Mesenteric fat pad (tissue), 1 donor: ENCODE results near the gene ZNRD2. TPM values are rescaled to one million over a fixed set of nuclear protein-coding genes. Genes with fewer than 3 reads are reported as not detected.

Experiments
- DNase-seq: peaks from one replicate; pipeline ENCODE4 v3.0.0-alpha.2; 2020; ENCODE audit warnings: low spot score
- total RNA-seq: library from RNA; stranded (reverse); fragmentation: NEBNext Ultra II Directional; extraction: Animal tissue kit (Norgen Biotek cat#: 25700); gene quantifications from one replicate; pipeline ENCODE4 v1.2.1, GENCODE V29; 2021
- donor health status: DM: yes; HTN: yes; CAD: no.

ZNRD2 gene
- total RNA-seq, 1 donor from 2014 or later: 34.9 TPM

DNA sequence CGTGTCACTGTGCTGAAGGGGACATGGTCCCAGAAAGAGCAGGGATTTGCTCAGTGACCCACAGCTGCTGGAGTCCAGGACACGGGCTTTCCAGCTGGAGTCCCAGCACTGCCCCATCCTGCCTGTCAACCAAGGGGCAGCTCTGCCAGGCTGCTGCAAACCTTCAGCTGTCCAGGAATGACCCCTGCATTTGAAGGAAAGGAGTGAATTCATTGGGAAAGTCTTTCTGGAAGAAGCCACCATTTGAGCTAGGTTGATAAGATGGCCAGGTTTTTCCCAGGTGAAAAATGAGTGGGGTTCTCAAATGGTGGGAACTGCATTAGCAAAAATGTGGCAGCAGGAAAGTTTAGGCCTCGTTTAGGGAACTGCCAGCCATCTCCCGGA, 16.0 kb downstream of the ZNRD2 start:
- DNase-seq: no peak

DNA sequence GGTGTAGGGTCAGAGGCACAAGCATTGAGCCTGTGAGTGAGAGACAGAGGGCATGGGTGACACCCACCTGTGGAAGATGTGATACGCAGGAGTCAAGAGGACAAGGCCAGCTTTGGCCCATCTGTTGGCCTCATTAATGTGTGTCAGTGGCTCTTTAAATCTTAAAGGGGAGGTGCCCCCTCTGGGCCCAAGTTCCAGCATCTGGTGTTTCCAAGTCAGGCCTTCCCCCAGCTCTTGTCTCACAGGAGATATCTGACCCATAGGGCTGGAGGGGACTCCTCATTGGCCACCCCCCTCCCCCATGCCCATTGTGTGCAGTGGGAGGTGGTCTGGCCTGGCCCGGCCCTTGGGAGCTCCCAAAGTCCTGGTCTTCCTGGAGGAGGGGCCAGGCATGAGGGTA, 16.4 kb downstream of the ZNRD2 start:
- no peak for DNase-seq

DNA sequence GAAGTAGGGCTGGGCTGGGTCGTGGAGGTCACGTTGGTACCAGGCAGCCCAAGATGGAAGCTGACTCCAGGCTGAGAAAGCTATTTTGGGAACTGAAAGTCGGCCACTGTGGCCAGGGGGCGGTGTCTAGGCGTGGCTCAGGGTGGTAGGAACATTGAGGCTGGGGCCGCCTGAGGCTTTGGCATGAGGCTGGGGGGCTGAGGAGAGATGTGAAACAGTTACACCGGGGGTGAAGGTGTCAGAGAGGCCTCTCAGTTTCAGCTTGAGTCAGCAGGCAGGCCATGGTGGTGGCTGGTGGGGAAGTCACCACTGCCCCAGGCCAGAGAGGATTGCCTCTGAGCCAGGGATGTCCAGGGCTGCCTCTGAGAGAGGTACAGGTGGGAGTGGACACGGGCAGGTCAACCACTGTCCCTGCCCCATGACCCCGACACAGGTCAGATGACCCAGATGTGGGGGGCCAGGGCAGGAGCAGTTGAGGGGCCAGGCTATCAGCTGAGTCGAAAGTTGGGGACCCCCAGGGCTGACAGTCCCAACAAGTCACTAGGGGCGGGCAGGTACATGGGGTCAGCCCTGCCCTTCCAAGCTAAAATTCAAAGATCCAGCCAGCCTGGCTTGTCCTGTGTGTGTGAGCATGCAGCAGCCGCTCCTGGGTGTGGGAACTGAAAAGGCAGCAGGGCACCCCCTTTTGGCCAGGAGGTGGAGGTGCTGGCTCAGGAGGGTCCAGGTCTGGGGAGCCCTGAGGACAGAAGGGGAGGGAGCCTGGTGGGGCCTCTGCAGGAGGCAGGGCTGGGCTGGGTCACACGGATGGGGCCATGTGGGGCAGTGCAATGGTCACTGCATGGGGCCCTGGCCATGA, 18.1 kb downstream of the ZNRD2 start:
- no peak for DNase-seq

DNA sequence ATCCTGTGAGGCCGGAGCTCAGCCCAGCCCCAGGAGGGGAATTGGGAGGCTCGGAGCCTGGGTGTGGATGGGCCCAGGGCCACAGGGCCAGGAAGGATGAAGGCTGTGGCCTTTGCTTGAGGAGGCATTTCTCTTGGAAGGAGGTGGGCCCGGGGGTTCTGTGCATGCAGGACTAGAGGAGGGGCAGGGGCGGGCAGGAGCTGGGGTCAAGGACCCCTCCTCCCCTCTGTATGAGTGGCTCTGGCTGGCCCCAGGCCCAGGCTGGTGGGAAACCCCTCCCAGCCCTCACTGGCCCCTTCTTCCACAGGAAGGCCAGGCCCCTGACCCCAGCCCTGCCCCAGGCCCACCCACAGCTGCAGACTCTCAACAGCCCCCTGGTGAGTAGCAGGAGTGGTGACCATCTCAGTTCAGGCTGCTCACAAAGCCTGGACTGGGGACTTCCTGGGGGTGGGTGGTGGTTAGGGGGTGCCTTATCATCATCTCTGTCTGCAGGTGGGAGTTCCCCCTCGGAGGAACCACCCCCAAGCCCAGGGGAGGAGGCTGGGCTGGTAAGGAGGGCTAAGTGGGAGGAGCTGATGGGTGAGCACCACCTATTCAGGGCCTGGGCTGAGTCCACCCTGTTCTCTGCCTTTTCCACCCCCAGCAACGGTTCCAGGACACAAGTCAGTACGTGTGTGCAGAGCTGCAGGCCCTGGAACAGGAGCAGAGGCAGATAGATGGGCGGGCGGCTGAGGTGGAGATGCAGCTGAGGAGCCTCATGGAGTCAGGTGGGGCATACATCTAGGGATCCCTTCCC, 19.4 kb downstream of the ZNRD2 start:
- DNase-seq: no peak

DNA sequence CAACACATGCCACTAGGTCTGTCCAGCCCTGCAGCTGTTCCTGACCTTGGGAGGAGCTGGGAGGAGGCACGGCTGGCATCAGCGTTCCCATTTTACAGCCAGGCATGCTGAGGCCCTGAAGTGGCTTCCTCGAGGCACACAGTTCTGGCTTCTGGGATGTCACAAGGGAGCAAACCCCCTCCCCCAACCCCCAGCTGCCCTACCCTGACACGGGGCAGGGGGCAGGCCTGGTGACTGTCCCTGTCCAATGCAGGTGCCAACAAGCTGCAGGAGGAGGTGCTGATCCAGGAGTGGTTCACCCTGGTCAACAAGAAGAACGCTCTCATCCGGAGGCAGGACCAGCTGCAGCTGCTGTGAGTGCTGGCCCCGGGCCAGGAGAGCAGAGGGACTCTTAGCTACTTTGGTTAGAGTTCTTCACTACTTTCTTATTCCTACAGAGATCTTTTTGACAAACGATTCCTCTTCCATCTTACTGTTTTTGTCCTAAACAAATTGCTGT, 20.0 kb downstream of the ZNRD2 start:
- DNase-seq: no peak

DNA sequence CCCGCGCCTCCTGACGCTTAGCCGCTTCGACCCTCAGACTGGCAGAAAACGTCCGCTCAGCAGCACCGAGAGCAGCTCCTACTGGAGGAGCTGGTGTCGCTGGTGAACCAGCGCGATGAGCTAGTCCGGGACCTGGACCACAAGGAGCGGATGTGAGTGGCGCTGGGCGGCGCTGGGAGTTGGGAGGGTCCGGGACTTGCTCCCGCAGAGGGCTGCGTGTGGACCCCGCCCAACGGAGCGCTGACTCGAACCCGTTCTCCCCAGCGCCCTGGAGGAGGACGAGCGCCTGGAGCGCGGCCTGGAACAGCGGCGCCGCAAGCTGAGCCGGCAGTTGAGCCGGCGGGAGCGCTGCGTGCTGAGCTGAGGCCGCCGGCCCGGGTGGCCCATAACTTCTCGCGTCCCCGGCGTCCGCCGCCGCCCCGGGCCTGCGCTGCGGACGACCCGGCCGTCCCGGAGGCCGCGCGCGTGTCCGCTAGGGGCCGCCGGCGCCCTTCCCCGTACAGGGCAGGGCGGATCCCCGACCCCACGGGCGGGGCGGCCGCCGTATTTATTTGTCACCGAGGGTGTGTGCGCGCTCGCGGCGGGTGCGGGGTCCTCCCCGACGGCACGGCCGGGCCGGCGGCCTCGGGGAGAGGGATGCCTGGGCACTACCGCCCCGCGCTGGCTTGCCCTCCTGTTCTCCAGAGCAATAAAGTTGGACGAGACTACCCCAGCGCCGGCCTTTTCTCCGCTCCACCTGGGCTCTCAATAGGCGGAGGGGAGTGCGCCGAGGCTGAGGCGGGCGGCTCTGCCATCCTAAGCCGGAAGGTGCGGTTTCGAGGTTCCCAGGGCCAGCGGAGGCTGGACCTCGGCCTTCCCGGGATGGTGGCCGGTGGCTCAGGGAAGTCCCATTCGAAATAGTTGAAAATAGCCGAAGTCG, 21.9 kb downstream of the ZNRD2 start:
- DNase-seq: no peak

DNA sequence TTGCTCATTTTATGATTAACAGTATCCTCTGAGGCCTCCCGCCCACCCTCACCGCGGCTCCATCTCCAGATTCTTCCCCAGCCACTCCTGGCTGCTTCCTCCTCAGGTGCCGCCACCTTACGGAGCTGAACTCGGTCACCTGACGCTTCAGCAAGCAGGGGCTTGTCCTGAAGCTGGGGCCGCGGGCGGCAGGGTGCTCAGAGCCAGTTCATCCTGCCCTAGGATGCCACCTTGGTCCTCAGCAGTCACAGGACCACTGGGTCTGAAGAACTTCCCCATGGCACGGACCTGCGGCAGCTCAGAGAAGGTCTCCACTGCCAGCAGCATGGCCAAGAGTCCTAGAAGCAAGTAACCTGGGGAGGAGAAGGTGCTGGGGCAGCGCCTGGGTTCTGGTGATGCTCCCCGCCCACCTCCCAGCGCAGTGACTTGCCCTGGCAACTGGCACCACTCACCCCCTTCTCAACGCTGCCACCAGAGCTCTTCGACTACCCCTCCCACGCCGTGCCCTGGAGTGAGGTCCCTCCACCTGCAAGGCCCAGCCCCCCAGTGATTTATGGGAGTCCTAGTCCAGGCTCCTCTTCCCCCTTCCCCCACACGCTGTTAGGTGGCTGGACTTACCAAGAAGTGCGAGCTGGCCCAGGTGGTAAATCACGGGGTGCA, 22.7 kb downstream of the ZNRD2 start:
- no peak for DNase-seq

DNA sequence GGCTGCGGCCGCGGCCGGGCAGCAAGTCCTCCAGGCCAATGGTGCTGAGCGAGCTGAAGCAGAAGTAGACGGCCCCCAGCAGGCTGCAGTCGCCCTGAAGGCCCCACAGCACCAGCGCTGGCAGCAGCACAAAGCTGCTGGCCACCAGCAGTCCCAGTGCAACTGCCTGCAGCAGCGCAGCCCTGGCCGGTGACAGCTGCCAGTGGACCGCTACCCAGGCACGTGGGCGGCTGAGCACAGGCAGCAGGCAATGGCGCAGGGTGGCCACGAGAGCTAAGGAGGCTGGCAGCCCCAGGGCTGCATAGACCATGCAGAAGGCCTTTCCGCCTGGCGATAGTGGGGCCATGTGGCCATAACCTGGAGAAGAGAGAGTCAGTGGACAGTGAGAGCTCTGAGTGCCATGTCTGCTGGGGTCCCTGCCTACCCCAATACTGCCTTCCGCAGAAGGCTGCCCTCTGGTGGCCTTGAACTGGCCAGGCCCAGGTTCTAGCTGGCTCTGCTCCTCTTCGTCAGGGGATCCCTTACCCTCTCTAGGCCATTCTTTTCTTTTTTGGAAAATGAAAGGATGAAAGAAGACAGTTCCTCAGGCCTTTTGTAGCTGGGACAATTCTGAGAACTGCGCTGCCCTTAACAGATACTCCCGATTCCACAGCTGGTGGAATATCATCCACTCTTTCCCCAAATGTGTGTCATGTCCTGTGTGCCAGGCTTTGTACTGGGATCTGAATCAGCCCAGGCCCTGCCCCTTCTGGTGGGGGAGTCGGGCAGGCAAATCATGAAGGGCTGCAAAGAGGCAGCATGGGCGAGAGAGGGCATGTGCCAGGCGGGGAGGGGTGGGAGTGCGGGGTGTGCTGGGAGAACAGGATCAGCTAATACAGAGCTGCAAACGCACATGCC, 23.5 kb downstream of the ZNRD2 start:
- DNase-seq: no peak

DNA sequence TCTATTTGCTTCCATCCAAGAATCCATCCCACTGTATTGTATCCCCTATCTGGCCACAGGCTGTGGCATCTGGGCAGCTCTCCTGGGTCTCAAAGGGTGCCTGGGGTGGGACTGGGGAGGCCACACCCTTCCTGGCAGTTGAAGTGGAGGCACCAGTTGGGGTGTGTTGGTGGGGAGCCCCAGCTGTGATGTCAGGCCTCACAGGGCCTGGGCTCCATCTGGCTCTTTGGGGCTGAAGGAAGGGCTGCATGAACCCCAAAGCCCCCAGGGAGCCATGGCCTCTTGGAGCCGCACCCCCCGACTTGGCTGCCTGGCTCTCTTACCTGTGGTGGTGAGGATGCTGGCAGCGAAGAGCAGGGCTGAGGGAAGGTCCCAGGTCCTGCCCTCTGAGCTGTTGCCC, 24.9 kb downstream of the ZNRD2 start:
- DNase-seq: no peak

DNA sequence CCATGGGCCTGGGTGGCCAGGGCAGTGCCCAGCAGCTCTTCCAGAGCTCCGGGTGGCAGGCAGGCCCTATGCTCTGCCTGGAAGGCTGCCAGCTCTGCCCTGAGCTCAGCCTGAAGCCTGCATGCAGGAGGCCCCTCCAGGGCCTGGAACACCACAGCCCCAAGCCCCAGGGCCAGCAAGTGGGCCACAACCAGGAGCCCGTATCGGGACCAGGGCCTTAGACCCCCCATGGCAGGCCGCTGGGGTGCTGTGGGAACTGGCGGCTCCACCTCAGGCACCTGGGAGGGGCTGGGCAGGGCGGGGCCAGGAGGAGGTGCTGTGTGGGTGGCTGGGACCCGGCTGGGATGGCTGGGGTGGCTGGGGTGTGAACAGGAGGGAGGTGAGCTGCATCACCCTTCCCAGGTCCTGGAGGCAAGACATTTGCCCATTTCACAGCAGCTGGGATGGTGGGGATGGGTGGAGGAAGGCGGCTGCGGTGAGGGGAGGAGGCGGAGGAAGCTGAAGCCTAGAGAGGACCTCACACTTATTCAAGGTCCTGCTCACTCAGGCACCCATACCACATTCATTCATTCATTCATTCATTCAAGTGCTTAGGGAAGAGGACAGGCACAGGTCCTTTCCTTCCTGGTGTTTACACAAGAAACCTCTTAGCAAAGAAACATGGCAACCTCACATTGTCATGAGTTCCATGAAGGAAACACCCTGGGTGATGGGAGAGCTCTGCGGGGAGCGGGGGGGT, 25.4 kb downstream of the ZNRD2 start, which contains the start of gene KCNK7:
KCNK7 (minus strand) TSS at position 258 of the 739 bp plus-strand sequence; CDS start at position 230, 28 bp downstream.
- DNase-seq: no peak

DNA sequence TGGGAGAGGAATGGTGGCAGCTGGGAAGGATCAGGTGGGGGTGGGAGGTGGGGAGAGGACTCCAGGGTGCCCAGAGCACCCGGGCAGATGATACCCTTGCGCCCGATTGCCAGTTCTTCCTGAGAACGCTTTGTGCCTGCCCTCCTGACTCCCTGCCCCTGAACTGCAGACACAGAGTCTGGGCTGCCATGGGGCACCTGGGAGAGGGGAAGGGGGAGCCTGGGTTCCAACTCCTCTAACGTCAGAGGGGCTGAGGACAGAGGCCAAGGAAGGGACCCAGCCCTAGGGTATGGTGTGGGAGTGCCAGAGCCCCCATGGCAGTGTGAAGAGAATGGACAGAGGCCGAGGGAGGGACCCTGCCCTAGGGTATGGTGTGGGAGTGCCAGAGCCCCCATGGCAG, 26.2 kb downstream of the ZNRD2 start:
- DNase-seq: no peak

DNA sequence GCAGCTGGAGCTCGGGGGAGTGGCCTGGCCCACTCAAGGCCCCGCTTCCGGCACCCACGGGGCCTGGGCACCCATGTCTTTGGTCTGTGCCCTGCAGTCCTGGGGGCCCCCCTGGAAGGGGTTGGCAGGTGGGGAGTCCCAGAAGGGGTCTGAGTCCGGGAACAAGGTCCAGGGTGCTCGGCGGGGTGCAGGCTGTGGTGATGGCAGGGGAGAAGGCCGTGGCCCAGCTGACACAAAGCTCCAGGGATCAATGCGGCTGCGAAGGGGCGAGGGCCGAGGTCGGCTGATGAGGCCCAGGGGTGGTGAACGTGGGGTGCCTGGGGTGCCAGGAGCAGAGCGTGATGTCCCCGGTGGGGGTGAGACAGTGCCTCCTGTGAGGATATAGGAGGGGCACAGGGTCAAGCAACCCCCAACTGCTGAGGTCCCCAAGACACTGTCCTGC, 28.0 kb downstream of the ZNRD2 start:
- no peak for DNase-seq

DNA sequence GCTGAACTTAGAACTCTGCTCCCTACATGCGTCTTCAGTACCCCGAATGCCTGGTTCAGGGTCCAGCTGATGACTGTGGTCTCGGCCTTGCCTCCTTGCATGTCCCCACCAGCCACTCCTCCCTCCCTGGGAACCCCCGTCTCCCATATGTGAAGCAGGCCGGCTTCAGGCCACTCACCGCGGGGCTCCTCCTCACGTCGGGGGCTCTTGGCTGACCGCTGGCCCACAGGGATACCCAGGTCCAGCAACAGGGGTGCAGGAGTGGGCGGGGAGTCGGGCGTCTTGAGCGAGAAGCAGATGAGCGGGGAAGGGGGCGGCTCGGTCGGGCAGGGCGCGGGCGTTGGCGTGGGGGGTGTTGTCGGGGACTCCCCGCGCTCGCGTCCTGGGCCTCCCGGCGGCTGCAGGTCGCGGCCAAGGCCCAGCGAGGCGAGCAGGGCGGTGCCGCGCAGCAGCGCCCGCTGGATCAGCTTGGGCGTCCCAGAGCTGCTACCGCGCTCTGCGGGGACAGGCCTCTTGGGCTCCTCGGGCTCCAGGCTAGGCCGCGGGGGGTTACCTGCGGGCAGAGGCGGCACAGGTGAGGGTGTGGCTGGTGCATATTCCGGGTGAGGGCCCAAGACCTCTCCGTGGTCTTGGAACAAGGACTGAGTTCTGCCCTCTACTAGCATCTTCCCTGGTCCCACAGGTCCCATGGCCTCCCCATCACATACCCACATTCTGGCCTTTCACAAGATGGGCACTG, 29.1 kb downstream of the ZNRD2 start:
- no peak for DNase-seq

DNA sequence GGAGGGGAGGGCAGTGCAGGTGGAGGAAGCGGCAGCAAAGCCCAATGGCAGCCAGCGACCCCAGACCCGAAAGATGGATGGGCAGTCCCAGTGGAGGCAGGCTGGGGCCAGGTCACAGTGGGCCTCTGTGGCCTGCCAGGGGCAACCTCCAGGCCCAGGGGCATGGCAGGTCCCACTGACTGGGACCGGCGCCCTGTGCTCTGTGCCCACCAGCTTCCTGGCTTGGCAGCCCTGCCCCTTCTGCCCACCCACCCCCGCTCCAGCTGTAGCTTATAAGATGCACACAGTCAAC, 29.6 kb downstream of the ZNRD2 start:
- no peak for DNase-seq

DNA sequence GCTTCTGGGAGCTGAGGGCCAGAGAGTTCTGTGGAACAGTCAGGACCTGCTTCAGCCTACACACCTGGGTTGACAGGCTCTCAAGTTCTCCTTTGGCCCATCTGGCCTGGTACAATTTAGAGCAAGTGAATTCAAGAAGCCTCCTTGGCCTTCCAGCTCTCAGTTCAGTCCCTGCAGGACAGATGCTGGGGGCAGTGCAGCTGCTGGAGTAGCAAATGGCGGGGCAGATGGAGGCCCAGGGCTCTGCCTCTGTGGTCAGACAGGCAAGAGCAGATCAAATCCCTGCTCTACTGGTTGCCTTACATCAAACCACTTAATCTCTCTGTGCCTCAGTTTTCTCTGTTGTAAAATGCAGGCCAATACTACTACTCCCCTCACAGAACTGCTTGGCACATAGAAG, 34.0 kb downstream of the ZNRD2 start:
- DNase-seq: no peak

DNA sequence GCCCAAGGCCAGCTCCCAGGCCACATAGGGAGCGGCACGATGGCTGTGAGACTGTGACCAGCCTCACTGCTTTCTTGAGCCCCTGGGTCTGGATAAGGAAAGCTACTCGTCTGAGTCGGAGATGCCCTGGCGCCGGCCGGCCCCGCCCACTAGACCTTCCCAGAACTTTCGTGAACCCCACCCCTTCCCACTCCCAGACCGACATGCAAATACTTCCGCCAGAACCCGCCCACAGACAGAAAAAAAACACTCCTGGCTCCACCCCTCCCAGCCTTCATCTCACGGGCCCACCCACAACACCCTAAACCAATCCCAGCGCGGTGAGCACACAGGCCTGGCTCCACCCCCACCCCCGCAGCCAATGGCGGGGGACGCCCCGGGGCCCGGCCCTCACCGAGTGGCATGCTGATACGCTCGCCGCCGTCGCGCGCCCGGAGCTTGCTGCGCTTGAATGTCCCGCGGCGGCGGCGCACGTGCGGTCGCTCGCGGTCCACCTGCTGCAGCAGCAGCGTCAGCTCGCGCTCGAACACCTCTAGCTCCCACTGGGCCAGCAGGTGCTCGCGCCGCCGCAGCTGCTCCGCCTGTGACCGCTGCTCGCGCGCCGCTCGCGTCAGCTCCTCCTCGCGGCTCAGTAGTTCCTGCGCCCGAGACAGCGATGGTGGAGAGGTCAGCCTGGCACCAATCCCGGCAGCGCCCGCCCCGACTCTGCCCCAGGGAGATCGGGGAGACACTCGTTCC, 36.8 kb downstream of the ZNRD2 start:
- DNase-seq: peak; percentile 96

DNA sequence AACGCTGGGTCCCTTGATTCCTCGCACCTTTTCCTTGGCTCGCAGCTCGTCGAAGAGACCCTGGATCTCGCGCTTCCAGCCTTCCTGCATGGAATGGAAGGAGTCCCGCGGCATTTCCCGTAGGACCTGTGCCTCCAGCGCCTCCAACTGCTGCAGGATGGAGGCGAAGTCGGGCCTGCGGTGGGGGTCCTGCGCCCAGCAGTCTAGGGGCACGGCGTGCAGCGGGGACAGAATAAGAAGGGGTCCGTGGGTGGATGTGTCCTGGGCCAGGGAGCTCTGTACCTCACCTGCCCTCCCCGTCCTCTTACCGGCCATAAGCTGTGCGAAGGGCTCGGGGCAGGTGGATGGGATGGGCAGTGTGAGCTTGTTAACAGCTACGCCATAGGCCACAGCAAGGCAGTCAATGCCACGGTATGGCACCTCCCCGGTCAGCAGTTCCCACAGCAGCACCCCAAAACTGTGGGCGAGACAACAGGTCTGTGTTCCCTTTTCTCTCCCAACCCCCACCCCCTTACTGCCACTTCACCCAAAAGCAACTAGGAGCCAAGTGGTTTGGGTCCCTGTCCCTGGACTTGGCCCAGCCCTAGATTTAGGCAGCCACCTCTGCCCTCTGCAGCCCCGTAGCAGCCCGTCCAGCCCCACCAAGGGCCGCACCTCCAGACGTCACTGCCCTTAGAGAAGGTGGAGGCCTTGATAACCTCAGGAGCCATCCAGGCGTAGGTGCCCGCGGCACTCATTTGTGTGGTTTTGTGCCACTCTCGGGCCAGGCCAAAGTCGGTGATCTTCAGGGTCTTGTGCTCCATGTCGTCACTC, 37.5 kb downstream of the ZNRD2 start:
- DNase-seq: no peak
